Fibroblast of pulmonary artery (primary cell): Measurements from ENCODE around the gene FBXO44.

Experiments
- DNase-seq: peaks from one replicate; pipeline ENCODE4 v3.0.0-alpha.2; 2010; ENCODE audit warnings: low read depth
- H3K4me3 ChIP-seq: replicated peaks from 2 replicates; pipeline ENCODE4 v1.5.1; 2011; ENCODE audit warnings: low read depth, mild to moderate bottlenecking, control low read depth, low read length, moderate library complexity
- CTCF ChIP-seq: IDR thresholded peaks from 2 replicates; pipeline ENCODE4 v1.5.1; 2011; ENCODE audit warnings: mild to moderate bottlenecking, control low read depth, low read length, inconsistent platforms; ENCODE audit errors: missing control alignments

The FBXO44 gene

GRCh38 chr1:11680270-11681070 is 25.8 kb downstream of the FBXO44 start:
- no peak for TF ChIP-seq CTCF
- peak overlapping the region; percentile 80 for H3K4me3 ChIP-seq
- DNase-seq, result no peak

GRCh38 chr1:11681071-11681771 is 26.5 kb downstream of the FBXO44 start, which contains the start of gene MAD2L2:
TSS of gene MAD2L2 (minus strand) at chr1:11681148. CDS start at chr1:11680601, 547 bp downstream.
- peak; percentile 74 for DNase-seq
- H3K4me3 ChIP-seq, result peak within 1 kb of the TSS; percentile 80
- TF ChIP-seq CTCF, result no peak

- no peak overlapping the region for H3K4me3 ChIP-seq
- no peak for TF ChIP-seq CTCF
- no peak for DNase-seq
These were observed 27.7 kb downstream of the FBXO44 start for GRCh38 chr1:11682287-11682771.

GRCh38 chr1:11682799-11683198 is 28.1 kb downstream of the FBXO44 start:
- no peak for TF ChIP-seq CTCF
- DNase-seq, result no peak
- no peak overlapping the region for H3K4me3 ChIP-seq

GRCh38 chr1:11684070-11684469 is 29.4 kb downstream of the FBXO44 start:
- TF ChIP-seq CTCF, result no peak
- H3K4me3 ChIP-seq, result no peak overlapping the region
- DNase-seq, result no peak

GRCh38 chr1:11685210-11685752 is 30.6 kb downstream of the FBXO44 start:
- no peak for TF ChIP-seq CTCF
- H3K4me3 ChIP-seq, result no peak overlapping the region
- no peak for DNase-seq
